Measurements from ENCODE around the gene HDLBP.

GRCh38 chr2:241230435-241230834 is 85.0 kb downstream of the HDLBP start:
- TF ChIP-seq CTCF (IDR thresholded peaks at IDR 0.05 in 8 of 11, conservative IDR thresholded peaks at IDR 0.05 in 3 of 11) (no peak), POLR2A (IDR thresholded peaks at IDR 0.05) (no peak)

Measured in spleen (tissue), 7 donors.